NCI-H526 (cell line): ENCODE measurements around the gene PHLPP1.

ENCODE experiments used
- DNase-seq, 2 experiments: peaks; one replicate each; lab custom pipeline; 2025; lab: John Stamatoyannopoulos, UW

The PHLPP1 gene

DNA sequence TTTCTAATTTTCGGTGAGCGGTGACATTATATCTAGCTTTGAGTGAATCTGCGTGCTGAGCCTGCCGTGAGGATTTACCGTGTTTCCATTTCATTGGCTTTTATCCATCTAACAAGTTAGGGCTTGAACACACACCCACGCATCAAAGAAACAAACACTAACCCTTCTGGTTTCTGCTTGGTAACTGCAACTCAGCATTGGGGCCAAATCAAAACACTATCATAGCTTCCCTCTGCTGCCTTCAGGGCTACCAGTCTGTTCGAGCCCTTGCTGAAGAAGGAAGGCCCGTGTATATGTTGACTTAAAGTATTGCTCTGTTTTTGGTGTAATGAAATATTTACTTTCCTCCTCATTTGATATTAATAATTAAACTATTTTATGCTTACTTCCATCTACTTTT, 227.2 kb downstream of the PHLPP1 start:
- no peak for DNase-seq

DNA sequence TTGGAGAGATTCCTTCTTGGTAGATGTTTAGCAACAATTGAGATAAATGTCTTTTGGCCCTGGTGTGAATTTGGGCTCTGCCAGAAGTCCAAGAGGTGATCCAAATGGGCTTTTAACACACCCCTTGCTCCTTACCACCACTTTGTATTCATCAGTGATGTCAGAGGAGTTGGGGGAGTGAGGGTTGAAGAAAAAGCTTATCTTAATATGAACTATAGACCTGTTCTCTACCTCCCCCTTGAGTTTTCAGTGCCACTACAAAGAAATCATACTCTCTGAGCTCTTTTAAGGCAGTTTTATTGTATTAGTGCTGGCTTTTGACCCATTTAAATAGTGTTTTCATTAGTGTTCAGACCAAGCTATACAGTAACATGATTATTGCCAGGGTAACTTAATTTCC, 229.1 kb downstream of the PHLPP1 start:
- no peak for DNase-seq

DNA sequence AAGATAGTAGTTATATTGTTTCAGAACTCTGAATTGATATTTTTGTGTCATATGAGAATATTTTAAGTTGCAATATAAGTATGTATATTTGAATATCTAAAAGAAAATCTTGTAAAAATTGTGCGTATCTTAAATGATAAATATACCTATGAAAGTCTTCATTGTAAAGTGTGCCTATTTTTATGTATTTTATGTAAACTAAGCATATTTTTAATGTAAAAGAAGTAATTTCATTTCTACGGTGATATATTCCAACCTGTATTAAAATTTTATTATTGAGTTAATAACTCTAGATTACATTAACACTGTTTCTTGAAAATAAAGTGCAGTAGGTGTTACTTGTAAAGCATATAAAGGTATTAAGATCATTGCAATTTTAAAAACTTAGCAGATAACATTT, 233.4 kb downstream of the PHLPP1 start:
- no peak for DNase-seq

DNA sequence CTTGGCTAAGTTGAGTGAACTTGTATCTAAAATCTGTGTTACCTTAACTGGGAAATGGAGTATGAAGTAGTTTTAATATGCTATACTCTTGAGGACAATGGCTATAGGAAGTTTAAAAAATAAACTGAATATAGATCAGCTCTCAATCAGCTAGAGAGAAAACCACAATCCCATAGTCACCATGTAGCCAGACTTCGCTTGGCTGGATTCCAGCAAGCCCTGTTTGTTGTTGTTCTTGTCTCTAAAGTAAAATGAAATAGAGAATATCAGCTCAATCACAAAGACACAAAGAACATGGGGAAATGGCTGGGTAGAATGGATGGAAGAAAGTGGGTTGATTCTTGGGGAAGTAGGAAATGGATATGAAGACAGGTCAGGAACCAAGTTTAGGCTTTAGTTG, 234.9 kb downstream of the PHLPP1 start:
- DNase-seq: no peak

DNA sequence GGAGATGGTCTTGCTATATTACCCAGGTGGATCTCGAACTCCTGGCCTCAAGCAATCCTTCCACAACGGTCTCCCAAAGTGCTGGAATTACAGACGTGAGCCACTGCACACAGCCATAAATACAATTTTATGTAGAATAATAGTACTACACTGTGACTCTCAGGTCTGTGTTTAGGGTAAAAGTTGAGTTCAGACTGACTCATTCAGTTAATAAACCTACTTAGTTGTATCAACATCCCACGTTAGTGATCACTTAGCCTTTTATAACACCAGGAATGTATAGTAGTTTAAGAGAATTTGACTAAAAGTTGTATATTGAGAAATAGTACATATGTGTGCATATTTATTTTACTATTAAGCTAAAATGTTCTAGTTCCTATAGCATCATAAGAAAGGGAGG, 237.5 kb downstream of the PHLPP1 start:
- DNase-seq: no peak

DNA sequence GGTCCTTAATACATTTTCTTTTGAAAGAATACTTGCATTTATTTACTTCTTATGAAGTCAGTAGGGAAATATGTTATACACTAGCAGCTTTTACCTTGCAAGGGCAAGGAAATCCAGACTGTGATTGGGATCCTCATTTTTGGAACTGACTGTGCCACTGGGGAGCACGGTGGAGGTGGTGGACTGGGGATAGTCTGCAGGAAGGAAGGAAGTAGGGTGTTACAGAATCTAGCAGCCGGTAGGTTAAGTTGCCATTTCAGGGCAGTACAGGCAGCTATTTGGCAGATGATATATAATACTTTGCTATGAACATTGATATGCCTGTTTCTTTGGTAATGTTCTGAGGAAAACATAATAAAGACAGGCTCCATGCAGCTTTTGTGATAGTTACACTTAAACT, 238.3 kb downstream of the PHLPP1 start:
- no peak for DNase-seq

DNA sequence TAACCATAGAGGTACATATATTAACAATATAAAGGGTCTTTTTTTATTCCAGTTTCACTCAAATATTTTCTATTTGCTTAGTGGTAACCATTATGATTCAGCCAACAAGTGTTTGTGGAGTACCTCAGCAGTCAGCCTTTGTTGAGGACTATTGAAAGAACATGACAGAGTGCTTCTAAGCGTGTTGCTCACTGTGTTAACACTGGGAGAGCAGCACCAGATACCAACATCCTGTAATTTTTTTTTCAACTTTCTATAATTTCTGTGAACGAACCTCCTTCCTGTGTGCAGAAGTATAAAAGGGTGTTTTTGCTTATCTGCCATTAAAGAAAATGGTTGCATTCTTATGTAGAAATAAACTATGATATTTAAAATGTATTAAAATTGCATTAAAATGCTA, 239.0 kb downstream of the PHLPP1 start:
- DNase-seq: no peak

DNA sequence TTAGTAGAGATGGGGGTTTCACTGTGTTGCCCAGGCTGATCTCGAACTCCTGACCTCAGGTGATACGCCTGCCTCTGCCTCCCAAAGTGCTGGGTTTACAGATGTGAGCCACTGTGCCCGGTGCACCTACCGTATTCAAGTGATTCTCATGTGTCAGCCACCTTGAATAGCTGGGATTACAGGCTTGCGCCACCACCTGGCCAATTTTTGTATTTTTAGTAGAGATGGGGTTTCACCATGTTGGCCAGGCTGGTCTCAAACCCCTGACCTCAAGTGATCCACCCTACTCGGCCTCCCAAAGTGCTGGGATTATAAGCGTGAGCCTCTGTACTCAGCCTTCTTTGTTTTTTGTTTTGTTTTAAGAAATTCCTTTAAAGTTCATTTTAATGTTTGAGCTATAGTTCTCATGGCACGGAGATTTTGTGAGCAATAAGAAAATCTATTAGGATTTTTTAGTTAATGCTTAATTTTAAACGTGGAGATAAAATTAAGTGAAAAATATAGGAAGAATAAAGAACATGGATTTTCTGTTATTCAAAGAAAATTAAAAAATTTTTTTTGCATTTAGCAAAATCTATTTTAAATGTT, 242.6 kb downstream of the PHLPP1 start:
- DNase-seq: peak; percentile 32 to 77

DNA sequence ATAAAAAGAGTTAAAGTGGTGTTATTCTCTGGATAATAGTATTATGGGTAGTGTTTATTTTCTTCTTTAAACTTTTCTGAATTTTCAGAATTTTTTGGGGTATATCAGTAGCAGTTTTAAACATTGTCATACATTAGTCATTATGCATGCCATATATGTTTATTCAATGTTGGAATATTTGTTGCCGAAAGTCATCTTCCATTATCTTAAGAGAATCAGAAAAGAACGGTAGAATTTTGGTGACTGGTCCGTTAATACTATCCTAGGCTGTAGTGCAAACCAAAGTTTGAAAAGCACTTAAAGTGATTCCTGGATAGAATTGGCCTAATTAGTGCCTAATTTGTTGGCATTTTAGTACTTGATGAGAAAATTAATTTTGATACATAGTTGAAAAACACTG, 244.1 kb downstream of the PHLPP1 start:
- DNase-seq: no peak

DNA sequence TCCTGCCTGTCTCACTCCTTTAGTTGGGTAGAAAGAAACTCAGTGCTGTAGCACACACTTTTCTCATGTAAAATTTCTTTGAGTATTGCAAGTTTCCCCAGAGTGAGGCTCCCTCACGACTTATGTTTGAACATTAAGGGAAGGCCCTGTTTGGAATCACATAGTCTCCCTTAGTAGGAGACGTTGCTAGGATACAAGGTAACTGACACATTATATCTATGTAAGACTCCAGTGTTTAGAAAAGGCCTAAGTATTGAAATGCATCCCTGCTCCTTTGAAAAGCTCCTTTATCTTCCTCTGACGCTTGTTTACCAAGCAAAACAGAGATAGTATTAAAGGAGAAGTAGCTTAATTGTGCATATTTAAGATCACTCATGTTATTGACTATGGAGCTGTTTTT, 248.2 kb downstream of the PHLPP1 start:
- DNase-seq: peak in 1 of 2 experiments; percentile 5

DNA sequence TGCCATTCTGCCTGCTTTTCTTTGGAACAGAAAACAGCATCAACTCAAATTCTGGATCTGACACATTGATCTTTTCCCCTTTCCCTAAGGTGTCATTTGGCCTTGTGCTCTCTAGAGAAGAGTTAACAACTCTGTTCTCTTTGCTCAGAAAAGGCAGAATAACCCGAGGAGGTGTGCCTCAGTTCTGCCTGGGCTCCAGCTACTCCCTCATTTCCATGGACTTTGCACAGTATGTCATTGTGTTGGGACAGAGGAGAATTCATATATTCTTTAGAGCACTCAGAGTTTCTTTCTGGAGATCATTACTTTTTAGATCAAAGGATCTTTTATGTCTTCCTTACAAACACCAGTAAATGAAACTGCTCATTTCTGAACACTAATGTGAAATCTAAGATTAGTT, 249.1 kb downstream of the PHLPP1 start:
- no peak for DNase-seq

DNA sequence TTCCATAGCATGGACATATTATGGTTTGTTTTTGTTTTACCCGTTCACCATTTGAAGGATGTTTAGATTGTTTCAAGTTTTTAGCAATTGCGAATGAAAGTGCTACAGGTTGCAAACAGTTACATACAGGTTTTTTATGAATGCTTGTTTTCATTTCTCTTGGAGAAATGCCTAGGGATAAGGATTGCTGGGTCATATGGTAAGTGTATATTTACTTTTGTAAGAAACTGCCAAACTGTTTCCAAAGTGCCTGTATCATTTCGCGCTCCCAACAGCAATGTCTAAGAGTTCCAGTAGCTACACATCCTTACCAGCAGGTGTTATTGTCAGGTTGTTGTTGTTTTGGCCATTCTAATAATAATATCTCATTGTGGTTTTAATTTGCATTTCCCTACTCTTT, 251.7 kb downstream of the PHLPP1 start:
- DNase-seq: no peak

DNA sequence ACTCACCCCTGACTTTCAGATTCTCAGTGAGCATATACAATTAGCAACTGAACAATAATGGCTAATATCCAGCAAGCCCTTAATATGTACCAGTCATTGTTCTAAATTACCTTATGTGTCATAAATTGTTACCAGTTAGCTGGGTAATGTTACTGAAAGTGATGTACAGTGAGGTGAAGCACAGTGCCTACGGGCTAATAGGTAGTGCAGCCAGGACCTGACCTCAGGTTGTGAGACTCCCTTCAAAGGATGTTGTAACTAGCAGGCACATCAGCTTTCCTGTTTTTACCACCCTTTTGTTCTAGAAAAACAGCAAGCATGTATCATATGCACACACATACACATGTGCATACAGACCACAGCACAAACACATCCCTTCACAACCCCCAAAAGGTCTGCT, 258.3 kb downstream of the PHLPP1 start:
- no peak for DNase-seq

DNA sequence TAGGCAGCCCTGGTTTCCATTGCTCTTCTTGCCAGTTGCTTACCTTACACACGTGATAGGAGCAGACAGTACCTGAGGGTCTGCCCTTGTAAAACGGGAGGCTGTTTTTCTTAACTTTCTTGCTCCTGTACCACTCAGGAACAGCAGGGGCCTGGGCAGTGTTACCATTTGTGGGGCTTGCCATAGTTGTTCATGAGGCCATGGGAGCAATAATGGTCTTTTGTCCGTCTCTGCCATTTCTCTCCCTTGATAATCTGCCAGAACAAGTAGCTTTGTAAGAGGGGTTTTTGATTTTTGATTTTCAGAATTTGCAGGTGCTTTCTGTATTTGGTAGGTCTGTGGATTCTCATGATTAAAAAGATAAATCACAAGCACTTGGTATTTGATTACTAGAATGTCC, 259.0 kb downstream of the PHLPP1 start:
- no peak for DNase-seq

DNA sequence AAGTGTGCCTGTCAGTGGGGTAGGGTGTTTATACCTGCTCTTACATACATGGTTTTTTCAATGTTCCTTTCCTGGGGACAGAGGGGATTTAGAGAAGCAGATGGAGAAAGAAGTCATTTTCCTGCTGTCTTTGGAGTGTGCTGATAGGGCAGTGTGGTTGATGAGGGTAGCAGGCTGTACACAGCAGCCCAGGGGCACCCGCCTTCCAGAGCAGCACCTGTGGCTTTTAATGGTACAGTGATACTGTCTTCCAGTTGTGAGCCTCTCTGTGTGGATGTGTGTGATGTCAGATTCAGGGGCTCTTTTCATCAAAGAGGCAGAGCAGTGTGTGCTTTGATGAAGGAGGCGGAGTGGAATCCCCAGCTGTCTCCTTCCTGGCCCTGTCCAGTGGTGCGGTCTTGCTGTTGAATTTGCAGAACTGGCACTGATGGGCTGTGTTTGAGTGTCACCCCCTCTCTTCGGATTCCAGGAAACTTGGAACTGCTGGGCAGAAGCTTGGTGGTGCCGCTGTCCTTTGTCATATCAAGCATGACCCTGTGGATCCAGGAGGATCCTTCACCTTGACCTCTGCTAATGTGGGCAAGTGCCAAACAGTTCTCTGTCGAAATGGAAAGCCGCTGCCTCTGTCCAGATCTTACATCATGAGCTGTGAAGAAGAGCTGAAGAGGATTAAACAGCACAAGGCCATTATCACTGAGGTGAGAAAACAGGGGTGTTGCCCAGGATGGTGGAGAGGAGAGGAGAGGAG, 259.8 kb downstream of the PHLPP1 start:
- DNase-seq: no peak

DNA sequence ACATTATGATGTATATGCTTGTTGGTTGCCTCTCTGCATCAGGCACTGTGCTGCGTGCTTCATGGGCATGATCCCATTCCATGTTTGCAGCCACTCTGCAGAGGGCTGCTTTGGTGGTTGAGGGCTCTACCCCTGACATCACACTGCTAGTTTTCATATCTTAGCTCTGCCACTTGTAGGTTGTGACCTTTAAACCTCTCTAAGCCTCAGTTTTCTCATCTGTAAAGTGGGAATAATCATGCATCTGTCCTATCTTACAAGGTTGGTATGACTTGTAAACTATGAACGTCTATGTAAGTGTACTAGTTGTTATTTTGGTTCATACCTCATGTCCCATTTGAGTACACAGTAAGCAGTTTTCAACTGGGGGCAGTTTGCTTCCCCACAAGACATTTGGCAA, 260.4 kb downstream of the PHLPP1 start:
- no peak for DNase-seq

DNA sequence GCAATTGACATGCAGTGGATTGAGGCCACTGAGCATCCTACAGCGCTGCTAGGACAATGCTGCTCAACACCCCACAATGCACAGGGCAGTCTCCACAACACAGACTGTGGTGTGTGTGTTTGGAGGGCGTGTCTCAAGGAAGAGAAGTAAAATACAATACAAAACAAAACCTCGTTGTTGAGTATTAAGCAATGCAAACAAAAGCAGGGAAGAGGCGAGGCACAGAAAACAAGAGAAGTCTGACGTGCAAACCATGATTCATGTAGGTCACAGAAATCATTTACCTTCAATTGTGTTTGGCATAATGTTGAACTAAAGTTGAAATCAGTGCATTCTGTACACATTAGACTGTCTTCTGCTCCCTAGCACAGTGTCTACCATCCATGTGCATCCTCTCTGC, 260.9 kb downstream of the PHLPP1 start:
- DNase-seq: no peak

DNA sequence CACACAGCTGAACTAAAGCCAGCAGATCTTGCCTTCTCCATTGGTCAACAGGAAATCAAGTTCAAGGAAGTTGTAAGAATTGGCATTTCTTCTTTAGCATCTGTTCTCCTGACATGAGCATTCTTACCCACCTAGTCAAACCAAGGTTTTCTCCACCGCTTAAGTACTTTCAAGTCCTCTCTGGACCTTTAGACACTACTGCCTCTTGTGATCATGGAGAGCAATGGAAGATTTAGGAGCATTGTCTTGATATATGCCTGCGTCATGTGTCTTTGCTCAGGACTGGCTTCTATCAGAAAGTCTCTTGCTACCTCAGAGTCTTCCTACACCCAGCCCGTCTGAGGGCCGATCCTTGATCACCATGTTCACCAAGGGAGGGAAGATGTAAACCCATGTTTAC, 262.2 kb downstream of the PHLPP1 start:
- no peak for DNase-seq

DNA sequence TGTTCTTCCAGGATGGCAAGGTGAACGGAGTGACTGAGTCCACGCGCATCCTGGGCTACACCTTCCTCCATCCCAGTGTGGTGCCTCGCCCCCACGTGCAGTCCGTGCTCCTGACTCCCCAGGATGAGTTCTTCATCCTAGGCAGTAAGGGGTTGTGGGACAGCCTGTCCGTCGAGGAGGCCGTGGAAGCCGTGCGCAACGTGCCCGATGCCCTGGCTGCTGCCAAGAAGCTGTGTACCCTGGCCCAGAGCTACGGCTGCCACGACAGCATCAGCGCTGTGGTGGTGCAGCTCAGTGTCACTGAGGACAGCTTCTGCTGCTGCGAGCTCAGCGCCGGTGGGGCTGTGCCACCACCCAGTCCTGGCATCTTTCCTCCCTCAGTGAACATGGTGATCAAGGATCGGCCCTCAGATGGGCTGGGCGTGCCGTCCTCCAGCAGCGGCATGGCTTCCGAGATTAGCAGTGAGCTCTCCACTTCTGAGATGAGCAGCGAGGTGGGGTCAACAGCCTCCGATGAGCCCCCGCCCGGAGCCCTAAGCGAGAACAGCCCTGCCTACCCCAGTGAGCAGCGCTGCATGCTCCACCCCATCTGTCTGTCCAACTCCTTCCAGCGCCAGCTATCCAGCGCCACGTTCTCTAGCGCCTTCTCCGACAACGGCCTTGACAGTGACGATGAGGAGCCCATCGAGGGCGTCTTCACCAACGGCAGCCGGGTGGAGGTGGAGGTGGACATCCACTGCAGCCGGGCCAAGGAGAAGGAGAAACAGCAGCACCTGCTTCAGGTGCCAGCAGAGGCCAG, 263.1 kb downstream of the PHLPP1 start:
- DNase-seq: no peak

DNA sequence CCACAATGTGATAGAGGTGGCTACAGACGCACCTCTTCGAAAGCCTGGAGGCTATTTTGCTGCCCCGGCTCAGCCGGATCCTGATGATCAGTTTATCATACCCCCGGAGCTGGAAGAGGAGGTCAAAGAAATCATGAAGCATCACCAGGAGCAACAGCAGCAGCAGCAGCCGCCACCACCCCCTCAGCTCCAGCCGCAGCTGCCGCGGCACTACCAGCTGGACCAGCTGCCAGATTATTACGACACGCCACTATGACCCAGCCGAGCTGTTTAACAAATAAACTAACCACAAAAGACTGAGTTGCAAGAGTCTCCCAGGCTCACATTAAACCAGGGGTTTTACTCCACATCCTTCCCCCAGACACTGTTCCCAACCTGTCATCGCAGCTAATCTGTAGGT, 263.8 kb downstream of the PHLPP1 start:
- peak; percentile 47 to 74 for DNase-seq

DNA sequence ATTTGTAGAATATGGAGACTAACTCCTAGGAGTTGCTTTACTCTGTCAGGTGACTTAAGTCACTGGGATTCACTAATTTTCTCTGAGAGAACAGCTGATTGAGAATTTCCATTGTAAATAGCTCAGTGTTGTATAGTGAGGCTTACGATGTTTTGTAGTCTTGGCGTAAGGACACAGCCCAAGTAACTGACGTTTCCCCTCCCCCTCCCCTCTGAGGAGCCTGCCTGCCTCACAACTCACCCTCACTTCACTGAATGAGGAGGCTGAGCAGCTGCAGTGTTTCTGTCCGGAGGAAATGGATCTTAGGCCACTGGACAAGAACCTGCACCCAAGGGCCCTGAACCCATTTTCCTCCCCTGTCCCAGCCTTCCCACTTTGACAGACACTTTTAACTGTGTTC, 264.6 kb downstream of the PHLPP1 start:
- DNase-seq: peak in 1 of 2 experiments; percentile 36

DNA sequence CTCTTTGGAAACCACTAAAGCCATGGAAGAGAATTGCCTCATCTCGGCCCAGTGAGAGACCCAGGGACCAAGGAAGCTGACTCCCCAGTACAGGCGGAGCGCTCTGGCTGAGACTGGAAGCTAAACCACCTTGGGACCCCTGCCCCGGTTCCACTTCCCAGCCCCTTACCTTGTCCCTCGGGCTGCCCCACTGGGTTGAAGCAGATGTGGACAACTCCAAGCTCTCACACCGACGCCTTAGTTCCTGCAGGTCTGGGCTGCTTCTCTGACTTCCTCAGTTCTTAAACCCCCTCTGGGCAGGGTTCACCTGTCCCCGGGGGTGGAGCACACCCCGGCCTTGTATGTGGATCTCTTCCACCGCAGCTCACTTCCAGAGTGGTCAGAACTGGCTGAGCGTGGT, 266.2 kb downstream of the PHLPP1 start:
- no peak for DNase-seq

DNA sequence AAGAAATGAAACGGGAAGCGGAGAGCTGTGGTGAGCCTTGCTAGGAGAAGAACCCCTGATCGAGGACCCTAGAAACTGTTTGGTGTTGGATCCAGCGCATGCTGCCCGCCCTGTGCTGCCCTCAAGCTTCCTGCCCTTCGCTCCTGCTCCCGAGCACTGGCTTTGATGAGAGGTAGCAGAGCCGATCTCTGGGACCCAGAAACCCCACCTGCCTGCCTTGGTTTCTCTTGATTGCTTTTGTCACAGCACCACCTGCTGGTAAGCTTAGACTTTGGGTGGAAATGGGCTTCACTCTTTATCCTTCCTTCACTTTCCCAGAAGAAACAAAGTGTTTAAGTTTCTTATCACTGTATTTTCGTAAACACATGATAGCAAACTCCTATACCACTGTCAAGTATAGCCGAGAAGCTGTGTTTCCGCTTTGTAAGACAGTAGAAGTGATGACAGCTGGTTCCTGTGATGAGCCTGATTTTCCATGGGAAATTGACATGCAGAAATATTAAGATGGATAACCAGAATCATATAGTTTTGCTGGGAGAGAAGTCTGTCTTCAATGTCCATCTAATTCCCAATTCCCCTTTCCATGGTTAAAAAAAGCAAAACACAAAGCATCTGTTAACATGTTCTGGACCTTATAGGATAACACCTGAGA, 267.4 kb downstream of the PHLPP1 start:
- DNase-seq: peak; percentile 43 to 82
